Upper lobe of left lung (tissue), 6 donors: ENCODE results near the gene NOC4L. TPM values are rescaled to one million over a fixed set of nuclear protein-coding genes. Genes with fewer than 3 reads are reported as not detected.

Experiments
- ATAC-seq, 2 donors: fragments of 200-7000 bp; cut with Tn5 transposase; one replicate each; pipeline ENCODE4 v1.9.1; 2022; ENCODE audit warnings: mild to moderate bottlenecking in 2 of 2, moderate library complexity in 2 of 2; ENCODE audit not compliant: low FRiP score in 2 of 2
- DNase-seq, 2 donors: peaks; one replicate each; pipeline ENCODE4 v3.0.0-alpha.2; 2019 to 2020
- H3K27ac ChIP-seq, 4 donors: fragments of 200-600 bp; sonication (generic); one replicate each; pipeline ENCODE4 v1.5.1; 2016 to 2019
- H3K27me3 ChIP-seq, 4 donors: fragments of 200-600 bp; sonication (generic); one replicate each; pipeline ENCODE4 v1.5.1; 2017 to 2019
- H3K36me3 ChIP-seq, 4 donors: fragments of 200-600 bp; sonication (generic); one replicate each; pipeline ENCODE4 v1.5.1; 2016 to 2019
- H3K4me1 ChIP-seq, 4 donors: fragments of 200-600 bp; sonication (generic); one replicate each; pipeline ENCODE4 v1.5.1; 2018 to 2019
- H3K4me3 ChIP-seq, 4 donors: fragments of 200-600 bp; sonication (generic); one replicate each; pipeline ENCODE4 v1.5.1; 2017 to 2019; ENCODE audit warnings: mild to moderate bottlenecking in 2 of 4, moderate library complexity in 1 of 4
- H3K9me3 ChIP-seq, 4 donors: fragments of 200-600 bp; sonication (generic); one replicate each; pipeline ENCODE4 v1.5.1; 2018 to 2019
- EP300 ChIP-seq, 4 donors: sonication (generic); formaldehyde crosslinking; IDR thresholded peaks; one replicate each; pipeline ENCODE4 v1.5.1; 2017; ENCODE audit warnings: antibody characterized with exemption in 4 of 4, control low read depth in 2 of 4
- POLR2A ChIP-seq, 4 donors: fragments of 450-650 bp; IDR thresholded peaks; one replicate each; pipeline ENCODE4 v1.5.1; 2016 to 2017; ENCODE audit warnings: antibody characterized with exemption in 4 of 4, mild to moderate bottlenecking in 2 of 4
- POLR2AphosphoS5 ChIP-seq, 2 donors: sonication (generic); formaldehyde crosslinking; IDR thresholded peaks; one replicate each; pipeline ENCODE4 v1.5.1; 2017; ENCODE audit warnings: antibody characterized with exemption in 2 of 2
- WGBS, 2 donors: methylation state at CpG; one replicate each; pipeline ENCODE4 v1.1.5; 2017 to 2018; 5-methylcytosine and 5-hydroxymethylcytosine counted together
- total RNA-seq, 6 donors: library from RNA; depleted of rRNA in 4 of 6; stranded (reverse); fragments of >200 nt in 4 of 6; gene quantifications; one replicate each; pipeline versions ENCODE4 v1.1.0 to v1.2.1, GENCODE V29; 2016 to 2021
- TF ChIP-seq, protein P1 (sequence below), 6 experiments: fragments of 450-650 bp in 4 of 6; fragments of 200-600 bp in 2 of 6; sonication (generic) in 2 of 6; IDR thresholded peaks; one replicate each; pipeline ENCODE4 v1.5.1; 2016 to 2019; ENCODE audit warnings: antibody characterized with exemption in 6 of 6
- donor health status: DM: no; HTN: no; CAD: no; lungs with moderate emphysema.
- donor health status: DM: no; HTN: yes; CAD: no; lungs with severe emphysema.

NOC4L gene
- total RNA-seq, 6 donors from 2014 or later, result 7.4 to 22.4 (median 19.2) TPM

GRCh38 chr12:132182711-132183365, 38.6 kb downstream of the NOC4L start:
- no peak for TF ChIP-seq POLR2AphosphoS5 (IDR thresholded peaks at IDR 0.05)
- TF ChIP-seq EP300 (IDR thresholded peaks at IDR 0.05), result no peak
- no peak for TF ChIP-seq POLR2A (IDR thresholded peaks at IDR 0.05)
- TF ChIP-seq, protein P1, sequence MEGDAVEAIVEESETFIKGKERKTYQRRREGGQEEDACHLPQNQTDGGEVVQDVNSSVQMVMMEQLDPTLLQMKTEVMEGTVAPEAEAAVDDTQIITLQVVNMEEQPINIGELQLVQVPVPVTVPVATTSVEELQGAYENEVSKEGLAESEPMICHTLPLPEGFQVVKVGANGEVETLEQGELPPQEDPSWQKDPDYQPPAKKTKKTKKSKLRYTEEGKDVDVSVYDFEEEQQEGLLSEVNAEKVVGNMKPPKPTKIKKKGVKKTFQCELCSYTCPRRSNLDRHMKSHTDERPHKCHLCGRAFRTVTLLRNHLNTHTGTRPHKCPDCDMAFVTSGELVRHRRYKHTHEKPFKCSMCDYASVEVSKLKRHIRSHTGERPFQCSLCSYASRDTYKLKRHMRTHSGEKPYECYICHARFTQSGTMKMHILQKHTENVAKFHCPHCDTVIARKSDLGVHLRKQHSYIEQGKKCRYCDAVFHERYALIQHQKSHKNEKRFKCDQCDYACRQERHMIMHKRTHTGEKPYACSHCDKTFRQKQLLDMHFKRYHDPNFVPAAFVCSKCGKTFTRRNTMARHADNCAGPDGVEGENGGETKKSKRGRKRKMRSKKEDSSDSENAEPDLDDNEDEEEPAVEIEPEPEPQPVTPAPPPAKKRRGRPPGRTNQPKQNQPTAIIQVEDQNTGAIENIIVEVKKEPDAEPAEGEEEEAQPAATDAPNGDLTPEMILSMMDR (IDR thresholded peaks at IDR 0.05), result no peak
- peaks cover 0 to 13% (median 6%) of the 10 kb centered on the region in 4 donors for H3K4me1 ChIP-seq
- no peak overlapping the region for H3K4me3 ChIP-seq
- H3K27ac ChIP-seq, result no peak overlapping the region
- peaks cover 0 to 44% (median 0%) of the 10 kb centered on the region in 4 donors for H3K9me3 ChIP-seq
- WGBS, 2 donors, result 79 to 82% methylated on average over 10 of the region's 10 CpGs
- H3K36me3 ChIP-seq, result no peaks in the 10 kb centered on the region
- DNase-seq (no peak), ATAC-seq (no peak)
- H3K27me3 ChIP-seq, result no peaks in the 10 kb centered on the region

DNA sequence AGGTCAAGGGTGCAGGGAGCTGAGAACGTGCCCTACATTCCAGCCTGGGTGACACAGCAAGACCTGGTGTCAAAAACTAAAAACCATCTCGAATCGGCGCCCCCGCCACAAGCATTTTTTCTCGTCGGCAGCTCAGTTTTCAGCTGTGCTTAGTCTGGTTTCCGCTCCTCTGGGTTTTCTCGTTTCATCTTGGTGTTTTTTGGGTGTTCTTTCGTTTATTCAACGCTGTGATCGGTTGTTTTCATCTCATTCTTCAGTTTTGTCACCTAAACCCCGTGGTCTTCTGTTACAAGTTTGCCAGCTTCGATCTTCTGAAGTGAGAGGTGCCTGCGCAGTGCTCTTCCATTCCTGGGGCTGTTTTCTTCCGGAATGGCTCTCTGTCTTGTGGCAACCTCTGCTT, 41.4 kb downstream of the NOC4L start:
- Histone ChIP-seq H3K36me3 (no peaks in the 10 kb centered on the region), H3K27me3 (no peaks in the 10 kb centered on the region), H3K4me1 (peaks cover 11 to 23% (median 16%) of the 10 kb centered on the region in 4 donors), H3K9me3 (peaks cover 0 to 47% (median 0%) of the 10 kb centered on the region in 4 donors), H3K4me3 (peak overlapping the region in 2 of 4 donors; percentile 27 to 28), H3K27ac (peak overlapping the region in 1 of 4 donors; percentile 39)
- WGBS, 2 donors, result 52 to 76% methylated on average over 16 of the region's 16 CpGs
- DNase-seq, result no peak
- TF ChIP-seq POLR2A (IDR thresholded peaks at IDR 0.05) (no peak), POLR2AphosphoS5 (IDR thresholded peaks at IDR 0.05) (no peak), EP300 (IDR thresholded peaks at IDR 0.05) (no peak)
- TF ChIP-seq, protein P1 (IDR thresholded peaks at IDR 0.05), result no peak
- ATAC-seq, result no peak

- peaks cover 0 to 47% (median 0%) of the 10 kb centered on the region in 4 donors for H3K9me3 ChIP-seq
- peak overlapping the region in 2 of 4 donors; percentile 27 to 28 for H3K4me3 ChIP-seq
Measured at GRCh38 chr12:132186208-132186856, 42.1 kb downstream of the NOC4L start.

GRCh38 chr12:132186857-132187620, 42.8 kb downstream of the NOC4L start:
- 65 to 83% methylated on average over 20 to 34 of the region's 39 CpGs for WGBS, 2 donors
- ATAC-seq, result no peak
- Histone ChIP-seq H3K27ac (no peak overlapping the region), H3K9me3 (peaks cover 0 to 47% (median 0%) of the 10 kb centered on the region in 4 donors), H3K27me3 (no peaks in the 10 kb centered on the region), H3K4me1 (peaks cover 12 to 23% (median 19%) of the 10 kb centered on the region in 4 donors), H3K36me3 (no peaks in the 10 kb centered on the region), H3K4me3 (peak overlapping the region in 1 of 4 donors; percentile 27)
- TF ChIP-seq, protein P1 (IDR thresholded peaks at IDR 0.05), result no peak
- peak in 1 of 2 donors; percentile 77 for DNase-seq

More at GRCh38 chr12:132186208-132186856, 42.1 kb downstream of the NOC4L start:
- Histone ChIP-seq H3K36me3 (no peaks in the 10 kb centered on the region), H3K27me3 (no peaks in the 10 kb centered on the region), H3K27ac (peak overlapping the region in 1 of 4 donors; percentile 39), H3K4me1 (peaks cover 12 to 23% (median 19%) of the 10 kb centered on the region in 4 donors)
- DNase-seq (no peak), ATAC-seq (no peak)
- WGBS, 2 donors, result 31 to 64% methylated on average over 17 to 24 of the region's 24 CpGs
- TF ChIP-seq, protein P1 (IDR thresholded peaks at IDR 0.05), result no peak
- TF ChIP-seq POLR2AphosphoS5 (IDR thresholded peaks at IDR 0.05), result no peak
- TF ChIP-seq POLR2A (IDR thresholded peaks at IDR 0.05), result no peak
- TF ChIP-seq EP300 (IDR thresholded peaks at IDR 0.05), result no peak
